CD4-positive, alpha-beta T cell (primary cell): ENCODE results near the gene PCBP1. TPM values are rescaled to one million over a fixed set of nuclear protein-coding genes. Genes with fewer than 3 reads are reported as not detected.
"Not testable (repeated sequence)": the region's sequence is repeated elsewhere in the genome, so short reads cannot be mapped to it uniquely, and the experiment has no call there.

Experiments used
- ATAC-seq: fragments of 200-7000 bp; cut with Tn5 transposase; one replicate; pipeline ENCODE4 v1.10.0; 2022; ENCODE audit warnings: mild to moderate bottlenecking; ENCODE audit not compliant: poor library complexity
- CTCF ChIA-PET: fragments of 350-600 bp; sonication (Branson Sonifier 250); formaldehyde crosslinking; loops from one replicate; lab custom pipeline; 2021; ENCODE audit warnings: antibody characterized with exemption, inconsistent platforms; lab: Charles Lee
- POLR2A ChIA-PET: fragments of 350-600 bp; sonication (Branson Sonifier 250); formaldehyde crosslinking; loops from one replicate; lab custom pipeline; 2021; ENCODE audit warnings: antibody characterized with exemption, inconsistent platforms; lab: Charles Lee
- DNase-seq, 14 experiments: peaks; one replicate each; pipeline ENCODE4 v3.0.0-alpha.2; 2013 to 2020; ENCODE audit warnings: mixed read lengths in 2 of 14
- H3K27ac ChIP-seq, 2 donors: one replicate each; pipeline versions ENCODE4 v1.5.1 to v1.7.0; 2013; ENCODE audit warnings: low read length in 2 of 2, low read depth in 1 of 2, mild to moderate bottlenecking in 1 of 2
- H3K27me3 ChIP-seq, 2 experiments: 1 replicate in 1 of 2; 2 replicates in 1 of 2; pipeline versions ENCODE4 v1.6.1 to v1.7.0; 2013; ENCODE audit warnings: low read length in 2 of 2, control low read depth in 1 of 2, mild to moderate bottlenecking in 1 of 2, moderate library complexity in 1 of 2; ENCODE audit not compliant: insufficient read depth in 2 of 2, control insufficient read depth in 1 of 2
- H3K36me3 ChIP-seq: one replicate; pipeline ENCODE4 v1.6.1; 2013; ENCODE audit warnings: low read length, control low read depth; ENCODE audit not compliant: insufficient read depth
- H3K4me1 ChIP-seq: one replicate; pipeline ENCODE4 v1.6.1; 2013; ENCODE audit warnings: low read length, control low read depth; ENCODE audit not compliant: insufficient read depth
- H3K4me3 ChIP-seq: one replicate; pipeline ENCODE4 v1.5.1; 2013; ENCODE audit warnings: mild to moderate bottlenecking, low read length, moderate library complexity
- H3K9me3 ChIP-seq, 2 experiments: 1 replicate in 1 of 2; 2 replicates in 1 of 2; pipeline versions ENCODE4 v1.6.1 to v1.7.0; 2013; ENCODE audit warnings: low read length in 2 of 2, mild to moderate bottlenecking in 2 of 2, control low read depth in 1 of 2, moderate library complexity in 1 of 2; ENCODE audit not compliant: control insufficient read depth in 1 of 2, insufficient read depth in 1 of 2
- H3K27ac Mint-ChIP-seq: one replicate; pipeline ENCODE4 v1.8.0; 2020; ENCODE audit warnings: mixed read lengths
- H3K27me3 Mint-ChIP-seq: one replicate; pipeline ENCODE4 v1.8.0; 2021; ENCODE audit warnings: mixed read lengths
- H3K36me3 Mint-ChIP-seq: one replicate; pipeline ENCODE4 v1.8.0; 2021; ENCODE audit warnings: low read depth, mixed read lengths
- H3K4me1 Mint-ChIP-seq: one replicate; pipeline ENCODE4 v1.8.0; 2021; ENCODE audit warnings: low read depth, mixed read lengths
- H3K4me3 Mint-ChIP-seq: one replicate; pipeline ENCODE4 v1.8.0; 2020; ENCODE audit warnings: mild to moderate bottlenecking, mixed read lengths
- H3K9me3 Mint-ChIP-seq: one replicate; pipeline ENCODE4 v1.8.0; 2020; ENCODE audit warnings: mixed read lengths
- intact Hi-C, 2 experiments: fragments of 100-400 bp; cut with DNase I in 1 of 2; cut with micrococcal nuclease in 1 of 2; formaldehyde crosslinking; loops; one replicate each; pipeline versions ENCODE4 v1.15.1 to v1.9.0; 2023 to 2025; cut with DNase I, micrococcal nuclease
- total RNA-seq, 174 experiments: library from RNA in 2 of 174; stranded (reverse) in 2 of 174; gene quantifications; one replicate each; pipeline ENCODE4 v1.2.3 and lab custom pipeline; 2021 to 2026
- TF ChIP-seq, protein P1 (sequence below): fragments of 200-600 bp; IDR thresholded peaks from one replicate; pipeline ENCODE4 v1.8.0; 2022; ENCODE audit warnings: antibody characterized with exemption, mild to moderate bottlenecking

Gene PCBP1
- total RNA-seq, 2 experiments from 2014 or later: 228 to 233 TPM

DNA sequence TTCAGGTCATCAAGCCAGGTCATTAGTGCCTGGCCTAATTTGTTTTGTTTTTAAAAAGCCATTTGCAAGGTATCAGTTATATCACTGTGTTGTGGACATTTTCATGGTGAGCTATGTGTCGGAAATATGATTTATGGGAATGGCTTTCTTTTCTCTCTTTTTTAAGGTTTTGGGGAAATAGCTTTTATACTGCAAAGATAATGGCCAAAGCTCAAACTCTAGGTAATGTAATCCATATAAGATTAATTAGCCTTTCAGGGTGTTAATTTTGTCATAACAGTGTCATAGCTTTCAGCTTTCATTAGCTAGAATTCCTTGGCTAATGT lies 45.8 kb downstream of the PCBP1 start:
- Mint-ChIP-seq H3K27me3 (no peaks in the 10 kb centered on the region), H3K4me3 (peak overlapping the region; percentile 83), H3K27ac (peak overlapping the region; percentile 96), H3K9me3 (no peaks in the 10 kb centered on the region), H3K4me1 (peaks cover 72% of the 10 kb centered on the region), H3K36me3 (peaks cover 5% of the 10 kb centered on the region)
- Histone ChIP-seq H3K36me3 (no peaks in the 10 kb centered on the region), H3K4me1 (peaks cover 91% of the 10 kb centered on the region), H3K9me3 (no peaks in the 10 kb centered on the region), H3K4me3 (peak overlapping the region; percentile 54), H3K27me3 (no peaks in the 10 kb centered on the region), H3K27ac (peak overlapping the region; percentile 76 to 84)
- intact Hi-C loops: loop anchor here in 1 of 2 experiments (1.0 to 2.0 kb wide), 2 partner anchors 8 to 46 kb away; partner anchors contain the start of gene PCBP1
- TF ChIP-seq, protein P1, sequence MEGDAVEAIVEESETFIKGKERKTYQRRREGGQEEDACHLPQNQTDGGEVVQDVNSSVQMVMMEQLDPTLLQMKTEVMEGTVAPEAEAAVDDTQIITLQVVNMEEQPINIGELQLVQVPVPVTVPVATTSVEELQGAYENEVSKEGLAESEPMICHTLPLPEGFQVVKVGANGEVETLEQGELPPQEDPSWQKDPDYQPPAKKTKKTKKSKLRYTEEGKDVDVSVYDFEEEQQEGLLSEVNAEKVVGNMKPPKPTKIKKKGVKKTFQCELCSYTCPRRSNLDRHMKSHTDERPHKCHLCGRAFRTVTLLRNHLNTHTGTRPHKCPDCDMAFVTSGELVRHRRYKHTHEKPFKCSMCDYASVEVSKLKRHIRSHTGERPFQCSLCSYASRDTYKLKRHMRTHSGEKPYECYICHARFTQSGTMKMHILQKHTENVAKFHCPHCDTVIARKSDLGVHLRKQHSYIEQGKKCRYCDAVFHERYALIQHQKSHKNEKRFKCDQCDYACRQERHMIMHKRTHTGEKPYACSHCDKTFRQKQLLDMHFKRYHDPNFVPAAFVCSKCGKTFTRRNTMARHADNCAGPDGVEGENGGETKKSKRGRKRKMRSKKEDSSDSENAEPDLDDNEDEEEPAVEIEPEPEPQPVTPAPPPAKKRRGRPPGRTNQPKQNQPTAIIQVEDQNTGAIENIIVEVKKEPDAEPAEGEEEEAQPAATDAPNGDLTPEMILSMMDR: no peak
- POLR2A ChIA-PET: interaction anchor here (0.8 to 15.8 kb wide), 17 partner anchors 7 to 523 kb away, joined by 3 to 932 read pairs (median 16); partner anchors contain the start of genes AAK1, C2orf42, MXD1 and PCBP1
- ATAC-seq (no peak), DNase-seq (no peak)
- CTCF ChIA-PET: interaction anchor here (0.8 to 4.3 kb wide), 11 partner anchors 8 to 221 kb away, joined by 3 to 19 read pairs (median 5); partner anchors contain the start of gene MXD1

DNA sequence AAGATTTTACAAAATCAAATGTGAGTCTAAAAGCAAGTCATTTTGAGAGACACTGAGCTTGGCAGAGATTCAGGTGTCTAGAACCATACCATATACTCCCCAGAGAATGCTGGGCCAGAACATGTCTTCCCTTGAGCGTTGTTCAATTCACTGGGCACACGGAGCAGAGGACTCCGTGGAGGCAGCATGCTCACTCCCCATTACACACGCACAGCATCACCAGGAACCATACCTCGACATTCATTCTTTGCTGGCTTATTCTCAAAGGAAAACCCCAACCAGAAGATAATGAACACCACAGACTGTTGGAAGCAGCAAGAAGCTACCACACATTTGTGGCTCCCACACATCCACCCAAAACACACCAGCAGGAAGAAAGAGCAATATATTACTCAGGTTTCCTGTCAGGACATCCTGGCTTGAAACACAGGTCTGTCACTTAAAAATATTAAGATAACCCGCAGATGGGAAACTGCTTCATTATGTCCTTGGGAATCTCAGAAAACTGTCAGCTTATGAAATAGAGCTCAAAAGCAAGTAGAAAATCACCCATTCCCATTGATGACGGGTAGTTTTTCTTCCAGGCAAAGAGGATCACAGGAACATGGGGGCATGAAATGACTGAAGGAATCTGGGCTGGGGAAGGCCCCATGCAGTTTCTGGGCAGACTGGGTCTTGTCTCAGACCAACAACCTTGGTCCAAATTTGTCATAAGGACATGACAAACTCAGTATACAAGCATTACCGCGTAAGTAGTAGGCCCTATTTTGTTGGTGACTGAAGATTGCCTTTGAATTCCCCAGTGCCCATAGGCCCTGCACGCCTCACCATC lies 46.4 kb downstream of the PCBP1 start:
- no peaks in the 10 kb centered on the region for H3K27me3 ChIP-seq
- H3K9me3 ChIP-seq: no peaks in the 10 kb centered on the region
- H3K27ac Mint-ChIP-seq: peak overlapping the region; percentile 96
- CTCF ChIA-PET: interaction anchor here (0.9 to 4.3 kb wide), 9 partner anchors 8 to 221 kb away, joined by 3 to 19 read pairs (median 4); partner anchors contain the start of gene MXD1
- peaks cover 92% of the 10 kb centered on the region for H3K4me1 ChIP-seq
- POLR2A ChIA-PET: interaction anchor here (0.8 to 15.8 kb wide), 14 partner anchors 8 to 523 kb away, joined by 3 to 932 read pairs (median 36); partner anchors contain the start of genes AAK1, C2orf42, MXD1 and PCBP1
- peaks cover 70% of the 10 kb centered on the region for H3K4me1 Mint-ChIP-seq
- H3K36me3 ChIP-seq: no peaks in the 10 kb centered on the region
- intact Hi-C loops: loop anchor here in 1 of 2 experiments (1.0 to 2.0 kb wide), 2 partner anchors 8 to 47 kb away; partner anchors contain the start of gene PCBP1
- peak; percentile 18 for ATAC-seq
- H3K27me3 Mint-ChIP-seq: no peaks in the 10 kb centered on the region
- H3K4me3 Mint-ChIP-seq: peak overlapping the region; percentile 83
- peak overlapping the region; percentile 76 to 84 for H3K27ac ChIP-seq
- TF ChIP-seq, protein P1: no peak
- no peaks in the 10 kb centered on the region for H3K9me3 Mint-ChIP-seq
- H3K36me3 Mint-ChIP-seq: peaks cover 5% of the 10 kb centered on the region
- H3K4me3 ChIP-seq: no peak overlapping the region
- peak in 5 of 14 experiments; percentile 31 to 81 (median 73) for DNase-seq

DNA sequence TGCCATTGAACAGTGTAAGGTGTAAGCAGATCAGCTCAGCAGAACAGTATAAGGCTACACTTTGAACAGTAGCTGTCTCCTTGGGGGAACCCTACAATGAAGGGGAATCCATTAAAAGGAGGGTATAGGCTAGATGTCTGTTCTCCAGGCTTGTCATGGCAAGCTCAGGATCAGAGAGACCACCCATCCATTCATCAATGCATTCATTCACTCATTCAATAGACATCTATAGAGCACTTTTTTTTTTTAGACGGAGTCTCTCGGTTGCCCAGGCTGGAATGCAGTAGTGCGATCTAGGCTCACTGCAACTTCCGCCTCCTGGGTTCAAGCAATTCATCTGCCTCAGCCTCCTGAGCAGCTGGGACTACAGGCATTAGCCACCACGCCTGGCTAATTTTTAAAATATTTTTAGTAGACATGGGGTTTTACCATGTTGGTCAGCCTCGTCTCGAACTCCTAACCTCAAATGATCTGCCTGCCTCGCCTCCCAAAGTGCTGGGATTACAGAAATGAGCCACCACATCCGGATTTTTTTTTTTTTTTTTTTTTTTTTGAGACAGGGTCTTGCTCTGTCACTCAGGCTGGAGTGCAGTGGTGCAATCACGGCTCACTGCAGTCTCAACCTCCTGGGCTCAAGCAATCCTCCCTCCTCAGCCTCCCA lies 47.2 kb downstream of the PCBP1 start:
- Histone ChIP-seq H3K4me1 (peaks cover 99% of the 10 kb centered on the region), H3K27ac (peak overlapping the region; percentile 76 to 84)
- Mint-ChIP-seq H3K4me1 (peaks cover 77% of the 10 kb centered on the region), H3K4me3 (peak overlapping the region; percentile 83), H3K27ac (peak overlapping the region; percentile 96)
- intact Hi-C loops, H3K9me3 ChIP-seq, H3K36me3 ChIP-seq, H3K9me3 Mint-ChIP-seq, H3K27me3 Mint-ChIP-seq, ATAC-seq, H3K4me3 ChIP-seq, H3K36me3 Mint-ChIP-seq, H3K27me3 ChIP-seq: not testable (repeated sequence)
- ChIA-PET CTCF (interaction anchor here (0.8 to 4.3 kb wide), 8 partner anchors 8 to 66 kb away, joined by 3 to 19 read pairs (median 6); no protein-coding TSS in a partner anchor), POLR2A (interaction anchor here (1.6 to 15.8 kb wide), 12 partner anchors 8 to 490 kb away, joined by 3 to 932 read pairs (median 50); partner anchors contain the start of genes AAK1, C2orf42, MXD1 and PCBP1)
- DNase-seq: peak in 1 of 14 experiments; percentile 30

Other genes with a start within 250 kb of the PCBP1 start
- 10 to 100 TPM; 50.9 to 54.8 TPM for gene SNRNP27, start 193.5 kb upstream of the PCBP1 start, total RNA-seq
- 10 to 100 TPM; 43.5 to 45.3 TPM for gene MXD1, start 172.4 kb upstream of the PCBP1 start, total RNA-seq
- gene ASPRV1, start 125.8 kb upstream of the PCBP1 start, total RNA-seq: under 1 TPM; 0.81 to 0.96 TPM
- 10 to 100 TPM; 16.9 to 18.4 TPM for gene C2orf42, start 103.5 kb downstream of the PCBP1 start, total RNA-seq
- 10 to 100 TPM; 34.4 to 45.3 TPM for gene TIA1, start 161.2 kb downstream of the PCBP1 start, total RNA-seq
- gene PCYOX1, start 170.7 kb downstream of the PCBP1 start, total RNA-seq: 1 to 10 TPM; 8.3 to 9.8 TPM
- gene SNRPG, start 206.3 kb downstream of the PCBP1 start, total RNA-seq: 10 to 100 TPM; 74.4 to 76.1 TPM
- 10 to 100 TPM; 30.6 to 31.4 TPM for gene FAM136A, start 214.6 kb downstream of the PCBP1 start, total RNA-seq